Stimulated activated CD4-positive, alpha-beta T cell treated with anti-CD3 and anti-CD28 coated beads, Interleukin-2, amount 100 ng/mL, for 24 hours (primary cell): ENCODE data around the gene CD101.
"Not testable (repeated sequence)": the region's sequence is repeated elsewhere in the genome, so short reads cannot be mapped to it uniquely, and the experiment has no call there.

Experiments used
- DNase-seq, 2 donors: peaks; one replicate each; pipeline ENCODE4 v3.0.0-alpha.2; 2020

CD101 gene

GRCh38 chr1:117001254-117001927 lies at the start of gene CD101:
CD101 (plus strand) TSS chr1:117001760; CDS start chr1:117001818, 58 bp downstream.
- peak; percentile 34 to 46 for DNase-seq

GRCh38 chr1:116952738-116953275 lies 48.8 kb upstream of the CD101 start:
- no peak for DNase-seq

- no peak for DNase-seq
Observed at GRCh38 chr1:116954440-116954839, 47.1 kb upstream of the CD101 start.

- DNase-seq, result no peak
Observed at GRCh38 chr1:116956378-116956777, 45.2 kb upstream of the CD101 start.

GRCh38 chr1:116957646-116958045 lies 43.9 kb upstream of the CD101 start:
- no peak for DNase-seq

GRCh38 chr1:116958110-116958509 lies 43.5 kb upstream of the CD101 start:
- no peak for DNase-seq

GRCh38 chr1:116958977-116959376 lies 42.6 kb upstream of the CD101 start:
- no peak for DNase-seq

- no peak for DNase-seq
Observed at GRCh38 chr1:116961606-116962005, 40.0 kb upstream of the CD101 start.

- DNase-seq, result no peak
Observed at GRCh38 chr1:116962987-116963639, 38.4 kb upstream of the CD101 start.

GRCh38 chr1:116966791-116967190 lies 34.8 kb upstream of the CD101 start:
- no peak for DNase-seq

- DNase-seq, result no peak
Observed at GRCh38 chr1:116968724-116969123, 32.8 kb upstream of the CD101 start.

- no peak for DNase-seq
Observed at GRCh38 chr1:116971258-116971860, 30.2 kb upstream of the CD101 start.

- no peak for DNase-seq
Observed at GRCh38 chr1:116971965-116972673, 29.4 kb upstream of the CD101 start.

GRCh38 chr1:116972674-116973030 lies 28.9 kb upstream of the CD101 start:
- no peak for DNase-seq

- DNase-seq, result not testable (repeated sequence)
Observed at GRCh38 chr1:116980309-116980708, 21.3 kb upstream of the CD101 start.

- no peak for DNase-seq
Observed at GRCh38 chr1:116981521-116982037, 20.0 kb upstream of the CD101 start.

- no peak for DNase-seq
Observed at GRCh38 chr1:116982319-116983004, 19.1 kb upstream of the CD101 start.

GRCh38 chr1:116983112-116983511 lies 18.4 kb upstream of the CD101 start:
- DNase-seq, result no peak

- DNase-seq, result no peak
Observed at GRCh38 chr1:116983678-116984077, 17.9 kb upstream of the CD101 start.

GRCh38 chr1:116984406-116985160 lies 17.0 kb upstream of the CD101 start:
- no peak for DNase-seq

GRCh38 chr1:116986421-116987255 lies 14.9 kb upstream of the CD101 start:
- DNase-seq, result peak; percentile 48 to 57
